CD4-positive, alpha-beta T cell (primary cell): ENCODE results near the gene SULT1A4. TPM values are rescaled to one million over a fixed set of nuclear protein-coding genes. Genes with fewer than 3 reads are reported as not detected.
"Not testable (repeated sequence)": the region's sequence is repeated elsewhere in the genome, so short reads cannot be mapped to it uniquely, and the experiment has no call there.

ENCODE experiments used
- ATAC-seq: fragments of 200-7000 bp; cut with Tn5 transposase; one replicate; pipeline ENCODE4 v1.10.0; 2022; ENCODE audit warnings: mild to moderate bottlenecking; ENCODE audit not compliant: poor library complexity
- CTCF ChIA-PET: fragments of 350-600 bp; sonication (Branson Sonifier 250); formaldehyde crosslinking; loops from one replicate; lab custom pipeline; 2021; ENCODE audit warnings: antibody characterized with exemption, inconsistent platforms; lab: Charles Lee
- POLR2A ChIA-PET: fragments of 350-600 bp; sonication (Branson Sonifier 250); formaldehyde crosslinking; loops from one replicate; lab custom pipeline; 2021; ENCODE audit warnings: antibody characterized with exemption, inconsistent platforms; lab: Charles Lee
- DNase-seq, 14 experiments: peaks; one replicate each; pipeline ENCODE4 v3.0.0-alpha.2; 2013 to 2020; ENCODE audit warnings: mixed read lengths in 2 of 14
- H3K27ac ChIP-seq, 2 donors: one replicate each; pipeline versions ENCODE4 v1.5.1 to v1.7.0; 2013; ENCODE audit warnings: low read length in 2 of 2, low read depth in 1 of 2, mild to moderate bottlenecking in 1 of 2
- H3K27me3 ChIP-seq, 2 experiments: 1 replicate in 1 of 2; 2 replicates in 1 of 2; pipeline versions ENCODE4 v1.6.1 to v1.7.0; 2013; ENCODE audit warnings: low read length in 2 of 2, control low read depth in 1 of 2, mild to moderate bottlenecking in 1 of 2, moderate library complexity in 1 of 2; ENCODE audit not compliant: insufficient read depth in 2 of 2, control insufficient read depth in 1 of 2
- H3K36me3 ChIP-seq: one replicate; pipeline ENCODE4 v1.6.1; 2013; ENCODE audit warnings: low read length, control low read depth; ENCODE audit not compliant: insufficient read depth
- H3K4me1 ChIP-seq: one replicate; pipeline ENCODE4 v1.6.1; 2013; ENCODE audit warnings: low read length, control low read depth; ENCODE audit not compliant: insufficient read depth
- H3K4me3 ChIP-seq: one replicate; pipeline ENCODE4 v1.5.1; 2013; ENCODE audit warnings: mild to moderate bottlenecking, low read length, moderate library complexity
- H3K9me3 ChIP-seq, 2 experiments: 1 replicate in 1 of 2; 2 replicates in 1 of 2; pipeline versions ENCODE4 v1.6.1 to v1.7.0; 2013; ENCODE audit warnings: low read length in 2 of 2, mild to moderate bottlenecking in 2 of 2, control low read depth in 1 of 2, moderate library complexity in 1 of 2; ENCODE audit not compliant: control insufficient read depth in 1 of 2, insufficient read depth in 1 of 2
- H3K27ac Mint-ChIP-seq: one replicate; pipeline ENCODE4 v1.8.0; 2020; ENCODE audit warnings: mixed read lengths
- H3K27me3 Mint-ChIP-seq: one replicate; pipeline ENCODE4 v1.8.0; 2021; ENCODE audit warnings: mixed read lengths
- H3K36me3 Mint-ChIP-seq: one replicate; pipeline ENCODE4 v1.8.0; 2021; ENCODE audit warnings: low read depth, mixed read lengths
- H3K4me1 Mint-ChIP-seq: one replicate; pipeline ENCODE4 v1.8.0; 2021; ENCODE audit warnings: low read depth, mixed read lengths
- H3K4me3 Mint-ChIP-seq: one replicate; pipeline ENCODE4 v1.8.0; 2020; ENCODE audit warnings: mild to moderate bottlenecking, mixed read lengths
- H3K9me3 Mint-ChIP-seq: one replicate; pipeline ENCODE4 v1.8.0; 2020; ENCODE audit warnings: mixed read lengths
- intact Hi-C, 2 experiments: fragments of 100-400 bp; cut with DNase I in 1 of 2; cut with micrococcal nuclease in 1 of 2; formaldehyde crosslinking; loops; one replicate each; pipeline versions ENCODE4 v1.15.1 to v1.9.0; 2023 to 2025; cut with DNase I, micrococcal nuclease
- total RNA-seq, 174 experiments: library from RNA in 2 of 174; stranded (reverse) in 2 of 174; gene quantifications; one replicate each; pipeline ENCODE4 v1.2.3 and lab custom pipeline; 2021 to 2026

The SULT1A4 gene
- total RNA-seq, 2 experiments from 2014 or later, result 0.59 to 1.1 TPM

DNA sequence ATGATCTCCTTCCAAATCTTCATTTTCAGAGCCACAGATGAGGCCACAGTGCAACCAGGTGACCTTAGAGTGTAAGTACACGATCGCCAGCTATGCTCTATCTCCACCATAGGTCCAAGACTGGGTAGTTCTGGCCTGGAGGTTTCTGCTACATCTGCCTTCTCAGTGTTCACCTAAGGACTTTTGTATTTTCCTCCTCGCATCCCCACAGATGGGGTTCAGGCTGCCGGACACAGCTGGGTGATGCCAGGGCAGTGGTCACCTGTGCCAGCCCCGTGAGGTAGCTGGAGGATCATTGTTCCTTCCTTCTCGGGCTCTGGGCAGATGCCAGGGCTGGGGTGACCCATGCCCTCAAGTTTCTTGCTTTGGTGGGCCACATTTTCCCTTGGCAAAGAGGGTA lies 46.6 kb downstream of the SULT1A4 start, which contains the start of gene NPIPB12:
Gene NPIPB12, minus strand, starts transcription at position 101 of the 400 bp plus-strand sequence.
- POLR2A ChIA-PET, DNase-seq, H3K4me3 Mint-ChIP-seq, H3K27me3 Mint-ChIP-seq, H3K9me3 Mint-ChIP-seq, H3K4me3 ChIP-seq, intact Hi-C loops, CTCF ChIA-PET, ATAC-seq, H3K27ac ChIP-seq, H3K4me1 ChIP-seq, H3K36me3 Mint-ChIP-seq, H3K36me3 ChIP-seq, H3K27ac Mint-ChIP-seq, H3K9me3 ChIP-seq, H3K27me3 ChIP-seq, H3K4me1 Mint-ChIP-seq: not testable (repeated sequence)

Other genes starting within 250 kb of the SULT1A4 start
- 1 to 10 TPM; 1.6 to 2.3 TPM for gene NPIPB11, start 53.2 kb upstream of the SULT1A4 start, total RNA-seq
- 1 to 10 TPM; 6.2 to 8.9 TPM for gene BOLA2, start 5.6 kb upstream of the SULT1A4 start, total RNA-seq
- gene SLX1B, start 5.4 kb upstream of the SULT1A4 start, total RNA-seq, result 10 to 100 TPM; 18.8 to 21.2 TPM
- gene NPIPB12, start 46.5 kb downstream of the SULT1A4 start, total RNA-seq, result 10 to 100 TPM; 83.2 to 86.4 TPM
- 10 to 100 TPM; 45.7 to 48.3 TPM for gene SPN, start 203.3 kb downstream of the SULT1A4 start, total RNA-seq
- gene QPRT, start 219.3 kb downstream of the SULT1A4 start, total RNA-seq, result under 1 TPM; 0.19 to 0.45 TPM